AG04450 (cell line): ENCODE results near the gene UBE2H. TPM values are rescaled to one million over a fixed set of nuclear protein-coding genes. Genes with fewer than 3 reads are reported as not detected.

Source experiments
- CTCF ChIA-PET: fragments of 300-600, 350-600 bp; formaldehyde crosslinking; extraction: SDS; loops from one replicate; lab custom pipeline; 2022; ENCODE audit warnings: antibody characterized with exemption, inconsistent platforms; lab: Charles Lee
- POLR2A ChIA-PET: fragments of 350-600 bp; formaldehyde crosslinking; extraction: SDS; loops from one replicate; lab custom pipeline; 2021; ENCODE audit warnings: antibody characterized with exemption, inconsistent platforms; lab: Yijun Ruan, JAX
- DNase-seq: peaks from one replicate; pipeline ENCODE4 v3.0.0-alpha.2; 2011; ENCODE audit warnings: low read depth, low spot score
- H3K27ac ChIP-seq: one replicate; pipeline ENCODE4 v1.5.1; 2012; ENCODE audit warnings: low read depth, low read length, control low read depth
- H3K27me3 ChIP-seq: one replicate; pipeline ENCODE4 v1.6.0; 2012; ENCODE audit warnings: low read length; ENCODE audit not compliant: control insufficient read depth, insufficient read depth
- H3K4me3 ChIP-seq: 2 replicates; pipeline ENCODE4 v1.5.1; 2011; ENCODE audit warnings: mild to moderate bottlenecking, low read depth, low read length, control low read depth
- H3K9me3 ChIP-seq: 2 replicates; pipeline ENCODE4 v1.5.1; 2012; ENCODE audit warnings: low read length; ENCODE audit not compliant: control insufficient read depth, insufficient read depth
- polyA plus RNA-seq: library from polyadenylated mRNA; depleted of rRNA; stranded (reverse); fragments of >200 nt; gene quantifications from 2 replicates; pipeline ENCODE4 v1.2.3, GENCODE V29; 2011
- TF ChIP-seq, protein P1 (sequence below): IDR thresholded peaks from 2 replicates; pipeline ENCODE4 v1.5.1; 2011; ENCODE audit warnings: low read depth, low read length, control low read depth, inconsistent platforms

UBE2H gene
- polyA plus RNA-seq, 1 experiment: 180 TPM

DNA sequence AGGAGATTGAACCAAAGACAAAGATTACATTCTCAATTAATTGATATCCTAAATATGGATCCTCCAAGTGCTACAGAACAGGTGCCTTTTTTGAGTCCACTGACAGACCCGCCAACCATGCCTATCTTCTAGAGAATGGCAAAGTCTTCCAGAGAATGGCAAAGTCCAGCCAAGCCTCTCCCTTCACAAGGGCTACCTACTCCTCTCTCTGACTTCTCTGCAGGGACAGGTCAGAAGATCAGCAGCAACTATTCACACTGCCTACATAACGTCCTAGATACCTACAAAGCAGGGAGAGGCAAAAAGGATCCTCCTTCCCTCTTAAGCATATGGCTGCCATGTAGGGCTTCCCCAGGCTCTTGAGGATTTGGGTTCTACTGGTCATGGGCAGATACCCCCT, 12.4 kb downstream of the UBE2H start:
- TF ChIP-seq, protein P1, sequence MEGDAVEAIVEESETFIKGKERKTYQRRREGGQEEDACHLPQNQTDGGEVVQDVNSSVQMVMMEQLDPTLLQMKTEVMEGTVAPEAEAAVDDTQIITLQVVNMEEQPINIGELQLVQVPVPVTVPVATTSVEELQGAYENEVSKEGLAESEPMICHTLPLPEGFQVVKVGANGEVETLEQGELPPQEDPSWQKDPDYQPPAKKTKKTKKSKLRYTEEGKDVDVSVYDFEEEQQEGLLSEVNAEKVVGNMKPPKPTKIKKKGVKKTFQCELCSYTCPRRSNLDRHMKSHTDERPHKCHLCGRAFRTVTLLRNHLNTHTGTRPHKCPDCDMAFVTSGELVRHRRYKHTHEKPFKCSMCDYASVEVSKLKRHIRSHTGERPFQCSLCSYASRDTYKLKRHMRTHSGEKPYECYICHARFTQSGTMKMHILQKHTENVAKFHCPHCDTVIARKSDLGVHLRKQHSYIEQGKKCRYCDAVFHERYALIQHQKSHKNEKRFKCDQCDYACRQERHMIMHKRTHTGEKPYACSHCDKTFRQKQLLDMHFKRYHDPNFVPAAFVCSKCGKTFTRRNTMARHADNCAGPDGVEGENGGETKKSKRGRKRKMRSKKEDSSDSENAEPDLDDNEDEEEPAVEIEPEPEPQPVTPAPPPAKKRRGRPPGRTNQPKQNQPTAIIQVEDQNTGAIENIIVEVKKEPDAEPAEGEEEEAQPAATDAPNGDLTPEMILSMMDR: no peak
- no peaks in the 10 kb centered on the region for H3K27me3 ChIP-seq
- H3K27ac ChIP-seq: no peak overlapping the region
- DNase-seq: no peak
- POLR2A ChIA-PET: no interaction called here
- CTCF ChIA-PET: no interaction called here
- no peak overlapping the region for H3K4me3 ChIP-seq
- no peaks in the 10 kb centered on the region for H3K9me3 ChIP-seq

DNA sequence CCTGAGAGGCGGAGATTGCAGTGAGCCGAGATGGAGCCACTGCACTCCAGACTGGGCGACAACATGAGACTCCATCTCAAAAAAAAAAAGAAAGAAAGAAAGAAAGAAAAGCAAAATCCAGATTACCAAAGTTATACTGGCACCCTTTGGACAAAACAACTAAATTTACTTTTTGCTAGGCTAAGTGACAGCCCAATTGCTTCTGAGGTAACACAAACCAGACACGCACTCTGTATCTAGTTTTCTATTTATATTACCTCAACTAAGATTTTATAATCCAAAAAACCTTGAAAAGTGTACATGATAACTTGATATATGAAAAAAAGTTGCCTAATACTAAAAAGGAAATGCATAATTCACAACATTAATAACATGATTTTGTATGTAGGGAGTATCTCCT, 12.9 kb downstream of the UBE2H start:
- DNase-seq: no peak
- ChIA-PET POLR2A (no interaction called here), CTCF (no interaction called here)
- TF ChIP-seq, protein P1: no peak
- H3K9me3 ChIP-seq: no peaks in the 10 kb centered on the region
- no peak overlapping the region for H3K4me3 ChIP-seq
- no peak overlapping the region for H3K27ac ChIP-seq
- no peaks in the 10 kb centered on the region for H3K27me3 ChIP-seq

DNA sequence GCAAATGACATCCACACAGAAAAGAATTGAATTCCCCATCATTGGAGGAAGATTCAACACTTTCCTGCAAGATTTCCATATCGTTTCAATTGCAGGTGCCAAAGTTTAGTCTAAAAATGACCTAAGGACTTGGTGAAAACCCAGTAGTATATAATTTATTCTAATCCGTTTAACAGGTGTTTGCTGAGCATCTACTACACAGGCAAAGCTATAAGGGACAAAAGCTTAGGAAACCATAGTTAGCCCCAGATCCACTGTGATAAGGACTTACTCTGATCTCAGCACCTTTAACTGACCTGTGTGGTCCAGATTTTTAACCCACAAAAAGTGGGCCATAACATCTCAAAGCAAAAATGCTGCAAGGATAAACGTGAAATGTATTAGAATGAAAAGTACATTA, 19.1 kb downstream of the UBE2H start:
- TF ChIP-seq, protein P1: no peak
- Histone ChIP-seq H3K27me3 (no peaks in the 10 kb centered on the region), H3K4me3 (no peak overlapping the region), H3K27ac (no peak overlapping the region), H3K9me3 (no peaks in the 10 kb centered on the region)
- ChIA-PET POLR2A (interaction anchor here (0.7 kb wide), 1 partner anchor 12 kb away, joined by 4 read pairs; no protein-coding TSS in a partner anchor), CTCF (no interaction called here)
- no peak for DNase-seq

DNA sequence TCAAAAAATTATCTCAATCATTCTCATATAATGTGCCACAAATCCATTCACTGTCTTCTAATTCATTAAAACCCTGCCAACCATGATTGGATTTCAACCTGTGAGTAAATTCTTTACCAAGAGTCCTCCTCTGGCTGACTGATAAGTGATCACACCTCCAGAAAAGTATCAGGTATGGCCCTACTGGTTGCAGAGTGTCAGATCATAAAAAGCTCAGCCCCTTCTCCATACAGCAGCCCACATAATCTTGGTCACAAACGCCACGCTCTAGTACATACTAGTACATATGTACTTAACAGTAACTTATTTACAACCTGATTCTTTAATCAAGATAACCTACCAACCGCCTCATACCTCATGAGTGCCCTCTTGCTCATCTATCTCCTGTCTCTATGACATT, 26.1 kb downstream of the UBE2H start:
- Histone ChIP-seq H3K9me3 (no peaks in the 10 kb centered on the region), H3K27me3 (no peaks in the 10 kb centered on the region), H3K4me3 (no peak overlapping the region), H3K27ac (no peak overlapping the region)
- TF ChIP-seq, protein P1: no peak
- ChIA-PET POLR2A (no interaction called here), CTCF (interaction anchor here (0.7 kb wide), 1 partner anchor 507 kb away, joined by 4 read pairs; no protein-coding TSS in a partner anchor)
- DNase-seq: no peak

DNA sequence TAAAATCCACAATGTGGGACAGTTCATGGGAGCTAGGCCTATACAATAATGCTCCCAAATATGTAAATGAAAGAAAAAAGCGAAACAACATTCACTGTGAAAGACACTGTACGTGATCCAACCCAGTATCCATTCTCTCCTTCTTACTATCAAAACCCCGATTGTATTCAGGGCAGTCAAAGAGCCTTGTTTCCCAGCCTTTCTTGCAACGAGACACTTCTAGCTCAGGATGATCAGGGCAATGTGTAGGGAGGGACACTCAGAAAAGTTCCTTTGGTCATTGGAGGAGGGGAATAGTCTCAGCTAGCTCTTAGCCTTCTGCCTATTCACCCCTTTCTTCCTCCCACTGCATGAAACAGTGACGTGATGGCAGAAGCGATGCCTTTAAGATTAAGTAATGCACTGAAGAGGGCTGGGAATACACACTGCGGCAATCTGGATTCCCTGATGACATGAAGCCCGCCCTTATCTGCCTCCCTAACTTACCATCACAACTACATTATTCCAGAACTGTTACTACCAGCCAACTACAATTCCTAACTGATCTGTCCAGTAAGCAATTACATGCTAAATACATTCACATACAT, 27.3 kb downstream of the UBE2H start:
- POLR2A ChIA-PET: interaction anchor here (0.6 to 0.7 kb wide), 2 partner anchors 85 to 87 kb away, joined by 3 to 7 read pairs; no protein-coding TSS in a partner anchor
- DNase-seq: no peak

More for the DNA sequence above, 27.3 kb downstream of the UBE2H start:
- CTCF ChIA-PET: interaction anchor here (0.7 kb wide), 1 partner anchor 506 kb away, joined by 4 read pairs; no protein-coding TSS in a partner anchor
- TF ChIP-seq, protein P1: no peak
- H3K9me3 ChIP-seq: no peaks in the 10 kb centered on the region
- H3K27ac ChIP-seq: no peak overlapping the region
- no peaks in the 10 kb centered on the region for H3K27me3 ChIP-seq
- no peak overlapping the region for H3K4me3 ChIP-seq
